ENCODE measurements around the gene SEC22A. TPM values are rescaled to one million over a fixed set of nuclear protein-coding genes. Genes with fewer than 3 reads are reported as not detected.

Gene SEC22A
- total RNA-seq, 1 donor from 2014 or later, result 16.8 TPM

- no peak for DNase-seq (ENCODE audit: low spot score)
Measured at GRCh38 chr3:123287051-123287961, 85.6 kb downstream of the SEC22A start.

- no peak for DNase-seq (ENCODE audit: low spot score)
Measured at GRCh38 chr3:123287962-123288302, 86.2 kb downstream of the SEC22A start.

GRCh38 chr3:123289391-123290106 is 87.8 kb downstream of the SEC22A start:
- DNase-seq (ENCODE audit: low spot score), result no peak

- DNase-seq (ENCODE audit: low spot score), result no peak
Measured at GRCh38 chr3:123290107-123290930, 88.6 kb downstream of the SEC22A start.

GRCh38 chr3:123290962-123291361 is 89.2 kb downstream of the SEC22A start:
- no peak for DNase-seq (ENCODE audit: low spot score)

- DNase-seq (ENCODE audit: low spot score), result no peak
Measured at GRCh38 chr3:123291404-123291803, 89.7 kb downstream of the SEC22A start.

- no peak for DNase-seq (ENCODE audit: low spot score)
Measured at GRCh38 chr3:123292321-123293310, 90.9 kb downstream of the SEC22A start.

- DNase-seq (ENCODE audit: low spot score), result no peak
Measured at GRCh38 chr3:123294296-123294938, 92.7 kb downstream of the SEC22A start.

- no peak for DNase-seq (ENCODE audit: low spot score)
Measured at GRCh38 chr3:123295171-123295900, 93.6 kb downstream of the SEC22A start.

- no peak for DNase-seq (ENCODE audit: low spot score)
Measured at GRCh38 chr3:123295901-123296250, 94.1 kb downstream of the SEC22A start.

- DNase-seq (ENCODE audit: low spot score), result no peak
Measured at GRCh38 chr3:123296261-123296660, 94.5 kb downstream of the SEC22A start.

- no peak for DNase-seq (ENCODE audit: low spot score)
Measured at GRCh38 chr3:123296836-123297626, 95.3 kb downstream of the SEC22A start.

GRCh38 chr3:123297627-123297899 is 95.8 kb downstream of the SEC22A start:
- DNase-seq (ENCODE audit: low spot score), result no peak

- DNase-seq (ENCODE audit: low spot score), result no peak
Measured at GRCh38 chr3:123298903-123299302, 97.2 kb downstream of the SEC22A start.

GRCh38 chr3:123299581-123299980 is 97.8 kb downstream of the SEC22A start:
- DNase-seq (ENCODE audit: low spot score), result no peak

GRCh38 chr3:123300056-123300455 is 98.3 kb downstream of the SEC22A start:
- no peak for DNase-seq (ENCODE audit: low spot score)

- no peak for DNase-seq (ENCODE audit: low spot score)
Measured at GRCh38 chr3:123300583-123300982, 98.8 kb downstream of the SEC22A start.

GRCh38 chr3:123301331-123302184 is 99.8 kb downstream of the SEC22A start:
- DNase-seq (ENCODE audit: low spot score), result no peak

Data from mucosa of gallbladder (tissue), 1 donor.